Glutamatergic neuron (in vitro differentiated cells): ENCODE data around the gene ANO9. TPM values are rescaled to one million over a fixed set of nuclear protein-coding genes. Genes with fewer than 3 reads are reported as not detected.

Experiments
- DNase-seq: peaks from one replicate; pipeline ENCODE4 v3.0.0; 2022
- H3K27ac Mint-ChIP-seq: one replicate; pipeline ENCODE4 v1.8.0; 2020; ENCODE audit warnings: mild to moderate bottlenecking, mixed read lengths, inconsistent platforms; ENCODE audit not compliant: unreplicated experiment
- H3K27me3 Mint-ChIP-seq: one replicate; pipeline ENCODE4 v1.8.0; 2020; ENCODE audit warnings: mild to moderate bottlenecking, moderate library complexity, mixed read lengths, inconsistent platforms; ENCODE audit not compliant: unreplicated experiment
- H3K36me3 Mint-ChIP-seq: one replicate; pipeline ENCODE4 v1.8.0; 2020; ENCODE audit warnings: mild to moderate bottlenecking, mixed read lengths, inconsistent platforms; ENCODE audit not compliant: unreplicated experiment
- H3K4me1 Mint-ChIP-seq: one replicate; pipeline ENCODE4 v1.8.0; 2020; ENCODE audit warnings: mild to moderate bottlenecking, low read depth, mixed read lengths, inconsistent platforms; ENCODE audit not compliant: unreplicated experiment
- H3K4me3 Mint-ChIP-seq: one replicate; pipeline ENCODE4 v1.8.0; 2020; ENCODE audit warnings: mild to moderate bottlenecking, mixed read lengths, inconsistent platforms; ENCODE audit not compliant: unreplicated experiment
- H3K9me3 Mint-ChIP-seq: one replicate; pipeline ENCODE4 v1.8.0; 2020; ENCODE audit warnings: mild to moderate bottlenecking, moderate library complexity, mixed read lengths, inconsistent platforms; ENCODE audit not compliant: unreplicated experiment
- CTCF ChIP-seq: fragments of 200-600 bp; sonication (generic); IDR thresholded peaks from one replicate; pipeline ENCODE4 v1.5.0; 2021; ENCODE audit not compliant: partially characterized antibody, unreplicated experiment
- total RNA-seq: library from RNA; stranded (reverse); fragmentation: NEBNext Ultra II Directional; extraction: Animal tissue kit (Norgen Biotek cat#: 25700); gene quantifications from one replicate; pipeline ENCODE4 v1.2.1, GENCODE V29; 2021; ENCODE audit not compliant: unreplicated experiment

The ANO9 gene
- total RNA-seq, 1 donor from 2014 or later = 1.8 TPM

- no peak for DNase-seq
- H3K36me3 Mint-ChIP-seq = no peaks in the 10 kb centered on the region
- no peak overlapping the region for H3K27ac Mint-ChIP-seq
- H3K27me3 Mint-ChIP-seq = peaks cover 1% of the 10 kb centered on the region
- no peak for TF ChIP-seq CTCF
- H3K4me1 Mint-ChIP-seq = no peaks in the 10 kb centered on the region
- peaks cover 2% of the 10 kb centered on the region for H3K9me3 Mint-ChIP-seq
- no peak overlapping the region for H3K4me3 Mint-ChIP-seq
These were observed 43.0 kb downstream of the ANO9 start for GRCh38 chr11:398826-399225.

GRCh38 chr11:396948-397548 lies 44.8 kb downstream of the ANO9 start:
- Mint-ChIP-seq H3K4me3 (no peak overlapping the region), H3K4me1 (no peaks in the 10 kb centered on the region), H3K27me3 (peaks cover 1% of the 10 kb centered on the region), H3K27ac (no peak overlapping the region), H3K36me3 (no peaks in the 10 kb centered on the region), H3K9me3 (peaks cover 2% of the 10 kb centered on the region)
- TF ChIP-seq CTCF = no peak
- DNase-seq = no peak

GRCh38 chr11:396511-396947 lies 45.3 kb downstream of the ANO9 start:
- no peak overlapping the region for H3K27ac Mint-ChIP-seq

GRCh38 chr11:395866-396265 lies 45.9 kb downstream of the ANO9 start:
- peaks cover 3% of the 10 kb centered on the region for H3K27me3 Mint-ChIP-seq
- H3K36me3 Mint-ChIP-seq = no peaks in the 10 kb centered on the region
- TF ChIP-seq CTCF = no peak
- no peaks in the 10 kb centered on the region for H3K4me1 Mint-ChIP-seq
- no peak for DNase-seq
- no peak overlapping the region for H3K4me3 Mint-ChIP-seq
- peaks cover 4% of the 10 kb centered on the region for H3K9me3 Mint-ChIP-seq
- H3K27ac Mint-ChIP-seq = no peak overlapping the region

More at GRCh38 chr11:396511-396947, 45.3 kb downstream of the ANO9 start:
- Mint-ChIP-seq H3K4me1 (no peaks in the 10 kb centered on the region), H3K4me3 (no peak overlapping the region), H3K36me3 (no peaks in the 10 kb centered on the region), H3K9me3 (peaks cover 2% of the 10 kb centered on the region), H3K27me3 (peaks cover 1% of the 10 kb centered on the region)
- DNase-seq = no peak
- no peak for TF ChIP-seq CTCF

- Mint-ChIP-seq H3K27me3 (peaks cover 3% of the 10 kb centered on the region), H3K27ac (no peak overlapping the region), H3K9me3 (peaks cover 4% of the 10 kb centered on the region), H3K4me1 (no peaks in the 10 kb centered on the region), H3K36me3 (no peaks in the 10 kb centered on the region), H3K4me3 (peak overlapping the region; percentile 55)
- DNase-seq = no peak
- TF ChIP-seq CTCF = no peak
These were observed 46.8 kb downstream of the ANO9 start for GRCh38 chr11:394858-395655.
